Iris pigment epithelial cell (primary cell): Measurements from ENCODE around the gene CFAP206.
A peak's percentile ranks its signal among the peaks of the same experiment; 100 is the strongest.

Experiments
- DNase-seq: peaks from one replicate; pipeline ENCODE4 v3.0.0-alpha.2; 2011; ENCODE audit warnings: low read depth

Gene CFAP206, protein sequence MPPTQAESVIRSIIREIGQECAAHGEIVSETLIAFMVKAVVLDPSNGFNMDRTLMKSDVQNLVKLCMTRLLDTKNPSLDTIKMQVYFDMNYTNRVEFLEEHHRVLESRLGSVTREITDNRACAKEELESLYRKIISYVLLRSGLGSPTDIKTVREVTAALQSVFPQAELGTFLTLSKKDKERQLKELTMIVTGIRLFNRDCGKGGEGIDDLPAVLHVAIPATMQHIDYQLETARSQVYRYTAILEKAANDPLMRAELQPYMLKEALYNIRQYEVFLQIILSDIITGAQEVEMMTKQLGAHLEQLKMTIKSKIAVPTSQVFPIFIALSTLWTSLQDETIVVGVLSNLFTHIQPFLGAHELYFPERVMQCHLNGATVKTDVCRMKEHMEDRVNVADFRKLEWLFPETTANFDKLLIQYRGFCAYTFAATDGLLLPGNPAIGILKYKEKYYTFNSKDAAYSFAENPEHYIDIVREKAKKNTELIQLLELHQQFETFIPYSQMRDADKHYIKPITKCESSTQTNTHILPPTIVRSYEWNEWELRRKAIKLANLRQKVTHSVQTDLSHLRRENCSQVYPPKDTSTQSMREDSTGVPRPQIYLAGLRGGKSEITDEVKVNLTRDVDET

DNA sequence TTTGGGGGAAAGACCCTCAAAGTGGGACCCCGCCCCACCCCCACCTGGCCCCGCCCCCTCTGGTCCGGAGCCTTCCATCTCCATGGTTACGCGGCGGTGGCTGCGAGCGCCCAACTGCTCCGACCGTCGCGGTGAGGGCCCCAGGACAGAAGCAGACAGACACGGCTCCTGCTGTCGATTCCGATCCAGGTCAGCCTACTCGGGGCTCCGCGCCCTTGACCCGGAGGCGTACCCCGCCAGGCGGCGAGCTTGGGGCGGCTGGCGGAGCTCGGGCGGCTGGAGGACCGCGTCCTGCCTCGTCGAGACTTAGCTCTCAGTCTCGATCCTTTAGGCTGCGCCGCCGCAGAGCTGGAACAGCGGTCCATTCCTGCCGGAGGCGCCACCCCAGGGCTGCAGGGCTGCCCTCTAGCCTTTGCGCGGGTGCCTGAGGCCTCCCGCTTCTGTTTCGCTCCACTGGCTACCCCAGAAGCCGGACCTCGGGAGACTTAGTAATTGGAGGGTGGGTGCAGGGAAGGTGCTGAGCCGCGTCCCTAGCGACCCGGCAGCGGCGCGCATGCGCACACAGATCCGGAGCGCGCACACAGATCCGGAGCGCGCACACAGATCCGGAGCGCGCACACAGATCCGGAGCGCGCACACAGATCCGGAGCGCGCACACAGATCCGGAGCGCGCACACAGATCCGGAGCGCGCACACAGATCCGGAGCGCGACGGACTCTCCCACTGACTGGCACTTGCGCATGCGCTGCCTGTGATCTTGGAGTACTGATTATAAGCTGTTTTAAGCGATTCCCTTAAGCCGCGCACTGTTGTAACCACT, at the start of gene CFAP206:
Gene CFAP206 (plus strand): TSS at position 72 of the 820 bp plus-strand sequence. CDS start 1,868 bp downstream, outside the sequence.
- peak; percentile 87 for DNase-seq

DNA sequence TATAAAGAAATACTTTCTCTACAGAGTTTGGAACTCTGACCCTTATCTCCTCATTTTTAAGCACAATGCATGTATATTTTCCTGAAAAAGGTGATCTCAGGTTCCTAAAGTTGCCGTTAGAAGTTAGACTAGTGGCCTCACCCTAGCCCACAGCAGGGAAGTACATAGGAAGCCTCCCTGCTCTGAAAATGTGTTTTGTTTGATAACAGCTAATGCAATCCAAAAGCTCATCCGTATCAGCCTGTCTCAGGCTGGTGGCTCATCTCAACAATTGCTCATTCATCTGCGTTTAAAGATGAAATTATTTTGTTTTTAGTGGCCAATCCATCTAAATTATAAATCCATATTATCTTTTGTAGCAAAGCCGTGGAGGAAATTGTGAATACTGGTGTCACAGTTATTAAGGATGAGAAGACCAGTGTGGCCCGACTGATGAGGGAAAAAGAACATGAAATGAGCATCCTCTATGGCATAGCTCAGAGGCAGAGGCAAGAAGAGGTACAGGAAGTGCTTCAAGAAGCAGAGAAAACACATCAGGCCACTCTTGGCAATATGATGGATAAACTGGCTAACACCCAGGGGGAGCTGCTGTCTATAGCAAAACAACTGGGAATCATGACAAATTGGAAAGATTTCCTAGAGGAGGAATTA, 43.0 kb upstream of the CFAP206 start:
- no peak for DNase-seq

DNA sequence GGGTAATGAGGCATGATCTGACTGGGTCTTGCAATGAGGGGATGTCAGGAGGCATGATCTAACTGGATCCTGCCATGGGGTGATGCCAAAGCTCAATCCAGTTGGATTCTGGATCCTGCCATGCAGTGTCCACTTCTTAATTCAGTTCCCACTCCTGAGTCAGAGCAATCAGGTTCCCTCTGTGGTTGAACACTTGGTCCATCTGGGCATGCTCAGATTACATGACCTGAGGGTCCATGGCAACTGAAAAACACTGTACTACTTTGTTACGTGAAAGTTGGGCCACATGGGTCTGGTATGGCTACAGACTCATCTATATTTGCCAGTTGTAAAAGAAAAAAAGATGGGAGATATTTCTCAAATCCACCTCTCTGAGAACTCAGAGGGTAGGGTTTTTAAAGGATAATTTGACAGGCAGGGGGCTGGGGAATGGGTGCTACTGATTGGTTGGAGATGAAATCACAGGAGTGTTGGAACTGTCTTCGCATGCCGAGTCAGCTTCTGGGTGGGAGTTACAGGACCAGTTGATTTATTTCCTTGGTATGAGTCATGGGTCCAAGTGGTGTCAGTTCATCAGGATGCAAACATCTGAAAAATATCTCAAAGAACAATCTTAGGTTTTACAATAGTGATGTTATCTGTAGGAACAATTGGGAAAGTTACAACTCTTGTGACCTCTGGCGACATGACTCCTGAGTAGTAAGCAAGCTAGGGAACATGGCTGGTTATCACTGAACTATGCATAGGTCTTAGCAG, 41.5 kb upstream of the CFAP206 start:
- peak; percentile 24 for DNase-seq

DNA sequence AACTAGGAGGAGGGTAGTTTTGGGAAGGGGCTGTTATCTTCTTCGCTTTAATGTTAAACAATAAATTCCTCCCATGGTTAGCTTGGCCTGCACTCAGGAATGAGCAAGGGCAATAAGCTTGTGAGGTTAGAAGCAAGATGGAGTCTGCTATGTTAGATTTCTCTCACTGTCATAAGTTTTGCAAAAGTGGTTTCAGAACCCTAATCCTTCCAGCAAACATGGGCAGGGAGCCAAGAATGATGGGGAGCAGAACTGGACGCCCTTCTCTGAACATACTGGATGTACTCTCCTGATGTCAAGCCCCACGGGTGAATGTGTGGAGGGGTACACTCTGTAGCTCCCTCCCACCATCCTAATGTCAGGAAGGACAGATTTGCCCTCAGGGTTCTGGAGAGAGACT, 40.9 kb upstream of the CFAP206 start:
- no peak for DNase-seq

DNA sequence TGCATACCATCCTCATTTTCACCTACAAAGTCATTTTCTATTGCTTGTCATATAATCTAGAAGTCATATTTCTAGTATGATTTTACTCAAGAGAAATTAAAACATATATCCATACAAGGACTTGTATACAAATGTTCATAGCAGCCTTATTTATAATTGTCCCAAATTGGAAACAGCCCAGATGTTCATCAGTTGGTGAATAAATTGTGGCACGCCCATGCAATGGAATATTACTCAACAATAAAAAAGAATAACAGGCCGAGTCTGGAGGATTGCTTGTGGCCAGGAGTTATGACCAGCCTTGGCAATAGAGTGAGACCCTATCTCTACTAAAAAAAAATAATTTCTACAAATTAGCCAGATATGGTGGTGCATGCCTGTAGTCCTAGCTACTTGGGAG, 34.4 kb upstream of the CFAP206 start:
- DNase-seq: no peak

DNA sequence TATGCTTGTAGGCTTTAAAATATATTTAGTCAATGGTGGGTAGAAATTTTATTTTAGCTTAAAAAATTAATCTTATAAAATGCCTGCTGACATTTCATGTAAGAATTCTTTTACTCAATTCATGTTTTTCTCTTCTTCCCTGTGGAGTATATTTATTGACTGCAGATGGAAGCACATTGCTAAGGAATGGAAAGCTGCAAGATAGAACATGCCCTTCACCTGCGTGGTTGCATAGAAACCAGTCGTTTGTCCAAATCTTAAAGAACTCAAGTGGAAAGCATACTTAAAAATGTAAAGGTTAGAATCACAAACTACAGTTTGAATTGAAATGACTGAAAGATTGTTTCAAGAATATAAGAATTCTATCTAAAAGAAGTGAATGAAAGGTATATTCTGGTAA, 32.5 kb upstream of the CFAP206 start:
- no peak for DNase-seq

DNA sequence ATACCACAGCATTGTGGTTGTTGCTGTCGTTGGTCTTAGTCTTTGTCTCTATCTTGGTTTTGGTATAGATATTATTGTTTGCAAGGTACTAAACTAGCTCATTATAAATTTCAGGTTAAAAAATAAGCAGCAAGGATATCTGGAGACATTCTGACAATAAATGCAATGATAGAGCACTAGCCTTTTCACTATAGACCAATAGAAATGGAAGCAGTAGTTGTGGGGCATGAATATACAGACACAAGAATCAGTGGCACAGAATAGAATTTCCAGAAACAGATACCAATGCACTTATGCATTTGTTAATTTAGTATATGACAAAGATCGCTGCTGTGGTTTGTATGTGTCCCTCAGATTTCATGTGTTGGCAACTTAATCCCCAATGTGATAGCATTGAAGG, 31.1 kb upstream of the CFAP206 start:
- DNase-seq: no peak

DNA sequence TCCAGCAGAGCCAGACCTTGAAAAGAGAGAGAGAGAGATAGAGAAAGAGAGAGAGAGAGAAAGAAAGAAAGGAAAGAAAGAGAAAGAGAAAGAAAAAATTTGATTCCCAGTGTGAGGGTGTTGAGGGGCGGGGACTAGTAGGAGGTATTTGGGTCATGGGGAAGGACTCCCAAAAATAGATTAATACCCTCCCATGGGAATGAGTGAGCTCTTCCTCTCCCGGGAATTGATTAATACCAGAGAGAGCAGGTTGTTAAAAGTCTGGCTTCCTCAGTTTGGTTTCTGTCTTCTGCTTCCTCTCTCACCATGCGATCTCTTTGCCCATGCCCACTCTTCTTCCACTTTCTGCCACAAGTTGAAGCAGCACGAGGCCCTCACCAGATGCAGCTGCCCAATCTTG, 28.8 kb upstream of the CFAP206 start:
- no peak for DNase-seq

DNA sequence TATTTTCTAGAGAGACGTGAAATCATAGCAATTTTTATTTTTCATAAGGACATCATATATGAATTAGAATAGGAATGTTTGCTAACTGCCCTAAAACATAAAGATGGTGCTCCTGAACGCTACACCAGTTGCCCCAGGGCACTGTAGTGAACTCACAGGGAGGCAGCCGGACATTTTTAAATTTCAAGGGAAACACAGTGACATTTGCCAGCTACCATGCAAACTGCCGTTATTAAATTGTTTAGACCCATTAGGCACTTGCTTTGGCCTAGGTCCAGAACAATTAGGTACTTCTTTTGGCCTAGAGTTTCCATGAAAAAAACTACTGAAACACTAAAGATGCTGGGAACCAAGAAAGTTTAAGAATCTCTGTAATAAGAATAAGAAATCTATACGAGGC, 24.9 kb upstream of the CFAP206 start:
- no peak for DNase-seq

DNA sequence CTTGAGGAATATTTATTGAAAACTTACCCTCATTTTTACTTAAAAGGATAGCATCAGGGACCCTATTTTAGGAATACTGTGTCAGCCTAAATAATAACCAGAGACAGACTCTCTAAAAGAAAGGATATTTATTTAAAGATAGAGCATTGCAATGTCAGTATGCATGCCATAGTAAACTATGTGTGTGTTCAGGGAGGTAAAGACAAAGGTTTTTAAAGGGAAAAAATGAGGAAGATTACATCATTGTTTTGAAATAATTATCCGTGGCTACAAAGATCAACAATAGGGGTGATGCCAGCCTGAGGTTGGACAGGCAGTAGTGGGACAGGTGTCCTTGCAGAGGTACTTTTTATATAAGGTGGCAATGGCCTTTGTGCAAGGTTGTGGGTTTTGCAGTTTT, 23.7 kb upstream of the CFAP206 start:
- no peak for DNase-seq

DNA sequence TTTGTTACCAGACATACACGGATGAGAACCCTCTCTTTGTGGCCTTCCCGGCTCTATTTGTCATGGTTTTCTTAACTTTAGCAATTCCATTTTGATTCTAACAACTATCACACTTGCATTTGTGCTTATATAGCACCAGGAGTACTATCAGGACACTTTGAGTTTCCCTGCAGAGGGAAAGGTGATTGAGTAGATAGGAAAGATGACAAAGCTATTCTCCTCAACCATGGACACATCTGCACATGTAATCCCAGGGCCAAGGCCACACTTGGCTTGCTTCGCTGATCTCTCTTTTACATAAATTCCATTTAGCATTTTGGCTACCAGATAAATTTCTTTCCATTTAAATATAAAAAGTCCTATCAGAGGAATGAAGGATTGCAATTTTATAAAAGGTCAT, 23.3 kb upstream of the CFAP206 start:
- no peak for DNase-seq

DNA sequence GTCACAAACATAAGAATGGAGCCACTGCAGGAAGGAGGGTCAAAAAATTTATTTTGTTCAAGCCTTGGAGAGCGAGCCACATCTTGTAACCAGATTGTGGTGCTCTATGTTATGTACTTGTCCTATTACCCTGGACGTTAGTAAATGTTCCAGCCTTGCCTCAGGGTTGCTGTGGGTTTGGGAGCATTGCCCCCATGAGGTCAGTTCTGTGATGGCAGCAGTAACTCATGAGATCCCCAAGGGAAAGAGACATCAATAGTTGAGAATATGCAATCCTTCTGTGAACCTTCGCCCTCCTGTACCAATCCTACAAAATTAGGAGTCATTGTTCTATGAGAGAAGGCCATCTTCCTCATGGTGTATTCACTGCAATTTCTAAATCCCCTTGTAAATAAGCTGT, 16.4 kb upstream of the CFAP206 start:
- DNase-seq: peak; percentile 35

DNA sequence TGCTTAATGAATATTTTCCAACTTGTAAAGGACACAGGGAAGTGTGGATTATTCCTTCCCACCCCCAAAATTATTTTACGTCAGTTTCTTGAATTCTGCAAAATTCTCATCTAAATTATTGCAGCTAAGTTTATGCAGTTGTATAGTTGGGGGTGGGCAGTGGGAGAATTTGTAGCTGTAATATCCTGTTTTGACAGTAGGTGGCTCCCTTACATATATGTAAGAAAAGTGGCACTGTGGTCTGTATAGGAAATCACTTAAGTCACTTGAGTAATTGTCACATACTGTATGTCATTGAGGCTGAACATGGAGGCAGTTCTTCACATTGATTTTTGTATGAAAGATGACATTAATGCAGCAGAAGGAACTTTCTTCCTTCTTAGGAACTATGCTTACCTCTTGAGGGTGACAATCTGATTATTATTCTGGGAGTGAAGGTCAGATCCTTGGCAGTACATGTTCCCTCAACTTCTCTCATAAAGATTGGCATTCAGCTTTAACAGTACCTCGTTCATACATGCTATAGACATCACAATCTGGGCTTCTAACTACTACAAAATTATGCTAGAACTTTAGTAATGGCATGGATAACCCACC, 14.6 kb upstream of the CFAP206 start:
- peak; percentile 67 for DNase-seq

DNA sequence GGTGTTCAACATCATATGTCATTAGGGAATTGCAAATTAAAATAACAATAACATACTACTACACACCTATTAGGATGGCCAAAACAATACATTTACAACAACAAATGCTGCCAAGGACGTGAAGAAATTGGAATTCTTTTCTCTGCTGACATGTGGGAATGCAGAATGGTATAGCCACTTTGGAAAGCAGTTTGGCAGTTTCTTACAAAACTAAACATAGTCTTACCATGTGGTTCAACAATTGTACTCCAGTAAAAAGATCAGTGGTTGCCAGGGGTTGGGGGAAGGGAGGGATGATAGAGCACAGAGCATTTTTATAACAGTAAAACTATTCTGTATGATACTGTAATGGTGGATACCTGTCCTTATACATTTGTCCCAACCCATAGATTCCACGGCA, 12.3 kb upstream of the CFAP206 start:
- no peak for DNase-seq

DNA sequence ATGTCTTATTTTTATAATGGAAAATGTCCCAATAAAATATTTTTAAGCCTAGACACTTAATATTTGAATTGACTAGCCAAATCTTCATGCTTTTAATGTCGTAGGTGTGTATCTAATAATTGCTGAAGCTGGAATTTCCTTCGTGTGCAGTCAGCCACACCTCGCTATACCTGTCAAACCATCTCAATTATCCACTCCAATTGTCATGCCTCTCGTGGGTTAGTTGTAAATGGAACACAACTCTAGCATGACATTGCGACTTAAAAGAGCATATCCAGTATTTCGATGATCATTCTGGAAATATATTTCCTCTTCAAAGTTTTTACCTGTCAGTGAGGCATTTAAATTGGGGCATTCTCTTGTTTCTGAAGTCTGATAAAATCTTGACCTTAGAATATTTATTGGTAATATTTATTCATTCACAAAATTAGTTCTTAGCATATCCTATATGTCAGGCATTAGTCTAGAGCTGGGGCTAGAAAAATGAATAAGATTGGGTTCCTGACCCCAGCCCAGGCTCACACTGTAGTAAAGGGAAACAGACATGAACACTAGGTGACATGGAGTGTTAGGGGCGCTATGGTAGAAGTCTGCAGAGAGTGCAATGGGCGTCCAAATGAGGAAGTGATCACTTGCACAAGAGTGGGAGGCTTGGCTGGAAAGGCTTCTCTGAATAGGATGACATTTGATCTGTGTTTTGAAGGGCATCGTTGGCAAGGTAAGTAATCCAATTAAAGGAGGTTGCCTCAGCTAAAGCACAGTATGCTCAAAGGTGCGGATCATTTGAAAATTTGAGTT, 11.0 kb upstream of the CFAP206 start:
- DNase-seq: no peak

DNA sequence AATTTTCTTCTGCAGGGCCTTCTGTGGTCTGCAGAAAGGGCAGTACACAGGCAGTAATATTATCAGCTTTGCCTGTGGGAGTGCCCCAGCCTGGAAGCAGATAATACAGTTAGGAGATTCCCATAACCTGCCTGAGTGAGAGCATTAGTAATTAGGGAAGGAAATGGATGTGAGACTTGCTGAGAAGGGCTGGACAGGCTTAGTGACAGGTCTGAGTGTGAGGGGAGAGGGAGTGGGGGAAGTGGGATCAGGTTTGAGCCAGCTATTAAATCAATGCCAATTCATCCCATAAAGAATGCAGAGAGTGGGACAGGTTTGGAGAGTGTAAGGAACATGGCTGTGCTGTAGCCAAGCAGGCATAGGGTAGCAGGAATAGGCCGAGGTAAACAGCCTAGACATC, 10.1 kb upstream of the CFAP206 start:
- no peak for DNase-seq

DNA sequence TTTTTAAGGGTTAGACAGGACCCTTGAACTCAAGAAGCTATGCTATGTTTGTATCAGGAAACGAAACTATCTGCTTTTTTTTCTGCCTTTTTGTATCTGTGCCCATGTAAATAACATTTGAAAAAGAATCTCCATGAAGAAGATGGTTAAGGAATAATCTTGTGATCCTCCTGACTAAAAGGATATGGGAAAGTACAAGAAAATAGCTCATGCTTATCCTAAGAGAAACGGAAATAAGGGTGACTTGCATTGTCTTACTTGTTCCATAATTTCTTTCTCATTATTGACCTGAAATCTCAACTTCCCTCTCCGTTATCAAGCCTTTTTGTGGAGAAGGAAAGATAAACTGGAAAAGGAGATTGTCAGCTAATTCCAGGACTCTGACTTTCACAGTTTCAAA, 5.9 kb upstream of the CFAP206 start:
- DNase-seq: no peak

DNA sequence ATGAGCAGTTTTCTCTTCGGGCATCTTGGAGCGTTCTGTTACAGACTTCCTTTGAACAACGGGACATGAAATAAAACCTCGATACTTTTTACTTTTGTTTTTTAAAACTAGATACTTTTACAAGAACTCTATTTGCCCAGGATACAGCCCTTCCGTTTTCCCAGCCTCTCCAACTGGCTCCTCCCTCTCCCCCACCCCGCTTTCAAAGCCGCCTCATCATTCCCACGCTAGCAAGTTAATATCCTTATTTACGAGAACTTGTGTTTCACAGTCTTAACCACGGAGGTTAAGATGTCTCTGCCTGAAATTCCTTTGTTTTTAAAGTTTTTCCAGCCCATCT, 241 bp upstream of the CFAP206 start:
- DNase-seq: peak; percentile 61

DNA sequence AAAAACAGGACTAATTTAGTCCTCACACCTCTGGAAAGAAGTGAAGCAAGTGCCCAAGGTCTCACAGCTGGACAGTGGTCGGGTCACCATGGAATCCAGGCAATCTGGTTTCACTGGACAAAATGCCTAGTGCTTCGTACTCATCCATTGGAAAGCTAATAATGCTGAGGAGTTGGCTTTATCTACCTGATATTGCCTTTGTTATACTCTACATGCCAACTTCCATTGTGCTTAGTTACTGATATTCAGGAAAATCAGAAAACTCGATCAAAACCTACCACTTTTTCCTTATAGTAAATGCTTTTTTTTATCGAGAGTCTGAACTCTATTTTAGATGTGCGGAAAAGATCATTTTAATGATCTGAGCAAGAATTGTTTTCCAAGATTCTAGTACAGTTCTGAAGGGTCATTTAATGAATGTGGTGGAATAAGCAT, 966 bp downstream of the CFAP206 start:
- DNase-seq: no peak

DNA sequence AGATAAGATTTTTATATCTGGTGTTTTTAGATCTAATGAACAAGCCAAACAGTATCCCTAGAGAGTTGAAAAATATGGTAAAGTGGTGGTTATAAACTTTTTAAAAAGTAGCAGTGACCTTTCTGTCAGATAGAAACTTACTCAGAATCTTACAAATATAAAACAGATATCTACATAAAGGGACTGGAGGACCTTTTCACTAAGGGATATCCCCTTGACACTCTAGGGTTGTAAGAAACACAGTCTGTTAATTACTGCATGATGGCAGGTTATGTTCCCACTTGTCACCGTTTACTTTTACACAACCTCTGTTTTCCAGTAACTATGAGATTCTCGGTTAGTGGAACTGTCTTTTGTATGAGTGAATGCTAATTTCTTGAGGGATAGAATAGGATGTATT, 11.5 kb downstream of the CFAP206 start:
- no peak for DNase-seq

DNA sequence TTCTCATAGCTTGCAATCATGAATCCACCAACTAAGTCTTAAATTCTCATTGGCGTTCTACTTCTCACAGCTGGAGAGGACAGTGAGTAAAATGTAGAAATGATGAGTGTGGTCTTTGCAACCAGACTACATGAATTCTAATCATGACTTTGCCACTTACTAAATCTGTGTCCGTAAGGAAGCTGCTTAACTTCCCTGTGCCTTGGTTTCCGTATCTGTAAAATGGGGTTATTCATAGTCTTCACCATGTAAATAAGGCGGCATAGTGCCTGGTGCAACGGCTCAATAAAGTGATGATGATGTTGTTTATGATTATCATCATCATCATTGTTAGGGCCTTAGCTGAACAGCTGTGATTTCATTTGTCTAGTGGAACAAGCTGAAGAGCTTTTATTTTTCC, 12.6 kb downstream of the CFAP206 start:
- no peak for DNase-seq
